HEK293 (cell line): ENCODE data around the gene PIGQ.

ENCODE experiments used
- CTCF ChIA-PET: fragments of 350-600 bp; formaldehyde crosslinking; extraction: SDS; loops from one replicate; lab custom pipeline; 2021; ENCODE audit warnings: antibody characterized with exemption; lab: Yijun Ruan, JAX
- POLR2A ChIA-PET: fragments of 300-600 bp; formaldehyde crosslinking; extraction: SDS; loops from one replicate; lab custom pipeline; 2020; ENCODE audit warnings: antibody characterized with exemption, inconsistent platforms; lab: Yijun Ruan, JAX
- H3K27ac ChIP-seq: fragments of 200-500 bp; sonication (Bioruptor generic); 2 replicates; pipeline ENCODE4 v1.5.1; 2014; ENCODE audit warnings: low read depth, low read length, control low read depth, inconsistent platforms; ENCODE audit errors: extremely low read depth
- H3K36me3 ChIP-seq, 2 experiments: fragments of 200-500 bp in 1 of 2; sonication (Bioruptor generic) in 1 of 2; 1 replicate in 1 of 2; 2 replicates in 1 of 2; pipeline ENCODE4 v1.5.1; 2014 to 2017; ENCODE audit warnings: inconsistent platforms in 2 of 2, low read length in 2 of 2; ENCODE audit not compliant: control insufficient read depth in 2 of 2, insufficient read depth in 1 of 2
- H3K4me1 ChIP-seq: fragments of 200-500 bp; sonication (Bioruptor generic); 2 replicates; pipeline ENCODE4 v1.5.1; 2014; ENCODE audit warnings: mild to moderate bottlenecking, low read length, inconsistent platforms; ENCODE audit not compliant: control insufficient read depth, insufficient read depth
- H3K4me3 ChIP-seq: 2 replicates; pipeline ENCODE4 v1.5.1; 2011; ENCODE audit warnings: low read depth, mild to moderate bottlenecking, control low read depth, low read length, moderate library complexity
- H3K9me3 ChIP-seq: fragments of 200-500 bp; sonication (Bioruptor generic); 2 replicates; pipeline ENCODE4 v1.5.1; 2014; ENCODE audit warnings: low read depth, low read length, inconsistent platforms; ENCODE audit not compliant: control insufficient read depth, insufficient read depth
- EGR2 ChIP-seq: fragments of 450-650 bp; formaldehyde crosslinking; IDR thresholded peaks from 2 replicates; pipeline ENCODE4 v1.5.1; 2016; ENCODE audit warnings: low read depth, missing biosample characterization, missing genetic modification characterization
- GLIS1 ChIP-seq: fragments of 450-650 bp; formaldehyde crosslinking; IDR thresholded peaks from 2 replicates; pipeline ENCODE4 v1.5.1; 2016; ENCODE audit warnings: missing biosample characterization, missing genetic modification characterization
- KLF17 ChIP-seq: fragments of 450-650 bp; formaldehyde crosslinking; IDR thresholded peaks from 2 replicates; pipeline ENCODE4 v1.5.1; 2016; ENCODE audit warnings: missing biosample characterization, missing genetic modification characterization
- MYNN ChIP-seq: fragments of 450-650 bp; formaldehyde crosslinking; IDR thresholded peaks from 2 replicates; pipeline ENCODE4 v1.5.1; 2016; ENCODE audit warnings: missing biosample characterization, missing genetic modification characterization, borderline replicate concordance
- SP2 ChIP-seq: fragments of 450-650 bp; formaldehyde crosslinking; IDR thresholded peaks from 2 replicates; pipeline ENCODE4 v1.5.1; 2016; ENCODE audit warnings: missing biosample characterization, missing genetic modification characterization
- ZBTB20 ChIP-seq: fragments of 450-650 bp; formaldehyde crosslinking; IDR thresholded peaks from 2 replicates; pipeline ENCODE4 v1.5.1; 2016; ENCODE audit warnings: missing biosample characterization, missing genetic modification characterization
- ZFP41 ChIP-seq: fragments of 450-650 bp; formaldehyde crosslinking; IDR thresholded peaks from 2 replicates; pipeline ENCODE4 v1.5.1; 2016; ENCODE audit warnings: missing biosample characterization, missing genetic modification characterization, borderline replicate concordance
- ZNF133 ChIP-seq: fragments of 450-650 bp; formaldehyde crosslinking; IDR thresholded peaks from 2 replicates; pipeline ENCODE4 v1.5.1; 2016; ENCODE audit warnings: missing biosample characterization, missing genetic modification characterization
- ZNF138 ChIP-seq: fragments of 450-650 bp; formaldehyde crosslinking; IDR thresholded peaks from 2 replicates; pipeline ENCODE4 v1.5.1; 2016; ENCODE audit warnings: missing biosample characterization, missing genetic modification characterization, borderline replicate concordance
- ZNF175 ChIP-seq: fragments of 450-650 bp; formaldehyde crosslinking; IDR thresholded peaks from 2 replicates; pipeline ENCODE4 v1.5.1; 2016; ENCODE audit warnings: missing biosample characterization, missing genetic modification characterization
- ZNF248 ChIP-seq: fragments of 450-650 bp; formaldehyde crosslinking; IDR thresholded peaks from 2 replicates; pipeline ENCODE4 v1.5.1; 2017; ENCODE audit warnings: missing biosample characterization, missing genetic modification characterization
- ZNF266 ChIP-seq: fragments of 450-650 bp; formaldehyde crosslinking; IDR thresholded peaks from 2 replicates; pipeline ENCODE4 v1.5.1; 2016; ENCODE audit warnings: missing biosample characterization, missing genetic modification characterization, low read depth
- ZNF292 ChIP-seq: fragments of 450-650 bp; formaldehyde crosslinking; IDR thresholded peaks from 2 replicates; pipeline ENCODE4 v1.5.1; 2016; ENCODE audit warnings: low read depth, missing biosample characterization, missing genetic modification characterization, borderline replicate concordance
- ZNF398 ChIP-seq: fragments of 450-650 bp; formaldehyde crosslinking; IDR thresholded peaks from 2 replicates; pipeline ENCODE4 v1.5.1; 2017; ENCODE audit warnings: missing biosample characterization, missing genetic modification characterization
- ZNF529 ChIP-seq: fragments of 450-650 bp; formaldehyde crosslinking; IDR thresholded peaks from 2 replicates; pipeline ENCODE4 v1.5.1; 2017; ENCODE audit warnings: missing genetic modification characterization, missing biosample characterization; ENCODE audit not compliant: insufficient replicate concordance
- ZNF677 ChIP-seq: fragments of 450-650 bp; IDR thresholded peaks from 2 replicates; pipeline ENCODE4 v1.5.0; 2018; ENCODE audit warnings: missing biosample characterization, mild to moderate bottlenecking, missing genetic modification characterization, moderate library complexity
- ZNF707 ChIP-seq: fragments of 450-650 bp; formaldehyde crosslinking; IDR thresholded peaks from 2 replicates; pipeline ENCODE4 v1.5.1; 2016; ENCODE audit warnings: missing biosample characterization, missing genetic modification characterization
- ZSCAN18 ChIP-seq: fragments of 450-650 bp; formaldehyde crosslinking; IDR thresholded peaks from 2 replicates; pipeline ENCODE4 v1.5.1; 2016; ENCODE audit warnings: missing biosample characterization, missing genetic modification characterization
- ZSCAN4 ChIP-seq: fragments of 450-650 bp; formaldehyde crosslinking; IDR thresholded peaks from 2 replicates; pipeline ENCODE4 v1.5.1; 2017; ENCODE audit warnings: missing biosample characterization, missing genetic modification characterization

PIGQ gene

GRCh38 chr16:593807-594206, 24.0 kb downstream of the PIGQ start (continued):
- TF ChIP-seq KLF17 (tag by site-specific recombination) (peak; percentile 17; the same call in 1 of the 2 replicates), MYNN (tag by site-specific recombination) (no peak), ZNF292 (tag by site-specific recombination) (no peak), ZBTB20 (tag by site-specific recombination) (no peak), GLIS1 (tag by site-specific recombination) (0 out of 2 replicates have a peak, but pooled peaks have one; percentile 10), ZSCAN4 (tag by site-specific recombination) (no peak), ZNF707 (tag by site-specific recombination) (no peak), ZNF398 (no peak)

GRCh38 chr16:595094-595528, 25.3 kb downstream of the PIGQ start:
- CTCF ChIA-PET: interaction anchor here (0.7 to 1.1 kb wide), 2 partner anchors 18 to 87 kb away, joined by 3 read pairs; no protein-coding TSS in a partner anchor
- no peak overlapping the region for H3K4me3 ChIP-seq
- TF ChIP-seq ZNF175 (no peak), EGR2 (tag by site-specific recombination) (0 out of 2 replicates have a peak, but pooled peaks have one; percentile 23)
- POLR2A ChIA-PET: no interaction called here
- H3K4me1 ChIP-seq: peaks cover 10% of the 10 kb centered on the region; the same call in 1 of the 2 replicates
- H3K36me3 ChIP-seq: peaks cover 0 to 21% of the 10 kb centered on the region in 2 experiments; a peak in 1 of 3 replicates
- no peak overlapping the region for H3K27ac ChIP-seq
- no peaks in the 10 kb centered on the region for H3K9me3 ChIP-seq

- Histone ChIP-seq H3K4me1 (peaks cover 6% of the 10 kb centered on the region; the same call in 1 of the 2 replicates), H3K27ac (no peak overlapping the region), H3K9me3 (no peaks in the 10 kb centered on the region), H3K4me3 (no peak overlapping the region), H3K36me3 (peaks cover 0 to 21% of the 10 kb centered on the region in 2 experiments; a peak in 1 of 3 replicates)
- no peak for TF ChIP-seq ZFP41 (tag by site-specific recombination)
- 0 out of 2 replicates have a peak, but pooled peaks have one; percentile 8 for TF ChIP-seq EGR2 (tag by site-specific recombination)
- ChIA-PET CTCF (no interaction called here), POLR2A (interaction anchor here (0.7 kb wide), 1 partner anchor 37 kb away, joined by 3 read pairs; no protein-coding TSS in a partner anchor)
Measured at GRCh38 chr16:595942-596735, 26.4 kb downstream of the PIGQ start.

- POLR2A ChIA-PET: no interaction called here
- CTCF ChIA-PET: no interaction called here
Measured at GRCh38 chr16:596736-597060, 26.9 kb downstream of the PIGQ start.

More at GRCh38 chr16:596736-597060, 26.9 kb downstream of the PIGQ start:
- Histone ChIP-seq H3K36me3 (peaks cover 0 to 21% of the 10 kb centered on the region in 2 experiments; a peak in 1 of 3 replicates), H3K4me3 (no peak overlapping the region), H3K27ac (no peak overlapping the region), H3K4me1 (peaks cover 6% of the 10 kb centered on the region; the same call in 1 of the 2 replicates), H3K9me3 (no peaks in the 10 kb centered on the region)
- TF ChIP-seq ZNF248 (no peak), SP2 (no peak), ZNF133 (tag by site-specific recombination) (no peak), ZNF529 (tag by site-specific recombination) (no peak), GLIS1 (tag by site-specific recombination) (no peak), ZNF266 (tag by site-specific recombination) (no peak), ZNF677 (tag by site-specific recombination) (no peak), ZSCAN18 (no peak), ZNF138 (tag by site-specific recombination) (no peak)
